ENCODE data around the gene CAMSAP2.

DNA sequence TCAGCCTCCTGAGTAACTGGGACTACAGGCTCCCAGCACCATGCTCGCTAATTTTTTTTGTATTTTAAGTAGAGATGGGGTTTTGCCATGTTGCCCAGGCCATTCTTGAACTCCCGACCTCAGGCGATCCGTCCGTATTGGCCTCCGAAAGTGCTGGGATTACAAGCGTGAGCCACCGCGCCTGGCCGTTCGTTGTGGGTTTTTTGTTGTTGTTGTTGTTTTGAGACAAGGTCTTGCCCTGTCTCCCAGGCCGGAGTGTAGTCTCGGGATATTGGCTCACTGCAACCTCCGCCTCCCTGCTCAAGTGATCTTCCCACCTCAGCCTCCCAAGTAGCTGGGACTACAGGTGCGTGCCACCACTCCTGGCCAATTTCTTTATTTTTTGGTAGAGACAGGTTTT is 151.3 kb downstream of the CAMSAP2 start:
- TF ChIP-seq CTCF (conservative IDR thresholded peaks at IDR 0.05) (no peak), EZH2 (IDR thresholded peaks at IDR 0.05; ENCODE audit: low read depth) (no peak)
